RCC 7860 (cell line): ENCODE results near the gene C2CD2L.
"Not testable (repeated sequence)": the region's sequence is repeated elsewhere in the genome, so short reads cannot be mapped to it uniquely, and the experiment has no call there.

ENCODE experiments used
- DNase-seq: peaks from one replicate; pipeline ENCODE4 v3.0.0-alpha.2; 2015; ENCODE audit warnings: low spot score
- FAIRE-seq: peaks from 2 replicates; lab custom pipeline; 2012; peaks lifted over from hg19 to GRCh38; lab: Jason Lieb, UNC

C2CD2L gene

DNA sequence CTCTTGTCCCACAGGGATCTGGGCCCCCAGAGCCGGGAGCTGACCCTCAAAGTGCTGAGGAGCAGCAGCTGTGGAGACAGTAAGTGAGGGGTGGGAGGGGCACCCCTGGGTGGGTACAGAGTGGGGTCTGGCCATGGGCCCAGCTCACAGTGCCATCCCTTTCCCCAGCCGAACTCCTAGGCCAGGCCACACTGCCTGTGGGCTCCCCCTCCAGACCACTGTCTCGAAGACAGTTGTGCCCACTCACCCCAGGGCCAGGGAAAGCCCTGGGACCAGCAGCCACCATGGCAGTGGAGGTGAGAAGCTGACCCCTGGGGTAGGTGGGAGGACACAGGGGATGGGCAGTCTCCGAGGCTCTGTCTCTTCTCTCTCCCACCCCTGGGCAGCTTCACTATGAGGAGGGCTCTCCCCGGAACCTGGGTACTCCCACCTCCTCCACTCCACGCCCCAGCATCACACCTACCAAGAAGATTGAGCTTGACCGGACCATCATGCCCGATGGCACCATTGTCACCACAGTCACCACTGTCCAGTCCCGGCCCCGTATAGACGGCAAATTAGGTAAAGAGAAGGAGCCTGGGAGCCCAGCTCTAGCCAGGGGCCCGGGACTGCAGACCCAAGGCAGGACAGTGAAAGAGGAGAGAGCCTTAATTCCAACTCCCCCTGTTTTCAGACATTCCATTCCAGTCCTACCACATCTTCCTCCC, 5.3 kb downstream of the C2CD2L start:
- DNase-seq, result no peak
- no peak for FAIRE-seq

DNA sequence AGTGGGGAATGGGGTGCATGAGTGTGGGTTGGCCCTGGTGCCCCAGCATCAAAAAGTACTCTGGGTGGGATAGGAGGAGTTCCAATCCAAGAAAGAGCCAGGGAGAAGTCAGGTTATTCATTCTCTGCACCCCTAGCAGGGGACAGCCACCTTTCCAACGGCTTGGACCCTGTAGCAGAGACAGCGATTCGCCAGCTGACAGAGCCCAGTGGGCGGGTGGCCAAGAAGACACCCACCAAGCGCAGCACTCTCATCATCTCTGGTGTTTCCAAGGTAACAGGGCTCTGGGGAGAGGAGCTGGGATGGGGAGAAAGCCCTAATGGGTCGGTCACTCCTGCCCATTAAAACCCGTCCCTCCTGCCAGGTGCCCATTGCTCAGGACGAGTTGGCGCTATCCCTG, 6.6 kb downstream of the C2CD2L start:
- FAIRE-seq, result no peak

DNA sequence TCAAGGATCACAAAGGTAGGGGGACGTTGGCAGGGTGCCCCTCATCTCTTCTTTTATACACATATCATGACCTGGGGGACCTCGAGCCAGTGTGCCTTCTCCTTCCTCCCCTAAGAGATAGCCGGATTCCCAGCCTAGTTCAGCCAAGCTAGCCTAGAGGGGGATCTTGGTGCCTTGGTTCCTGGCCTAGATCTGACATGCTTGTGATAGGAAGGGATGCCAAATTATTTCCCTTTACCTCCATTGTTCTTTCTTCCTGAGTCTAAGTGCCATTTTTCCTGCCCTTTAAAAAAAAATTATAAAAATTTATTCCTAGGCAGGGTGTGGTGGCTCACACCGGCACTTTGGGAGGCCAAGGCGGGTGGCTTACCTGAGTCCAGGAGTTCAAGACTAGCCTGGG, 7.2 kb downstream of the C2CD2L start:
- DNase-seq (no peak), FAIRE-seq (no peak)

More for the DNA sequence above, 6.6 kb downstream of the C2CD2L start:
- no peak for DNase-seq

DNA sequence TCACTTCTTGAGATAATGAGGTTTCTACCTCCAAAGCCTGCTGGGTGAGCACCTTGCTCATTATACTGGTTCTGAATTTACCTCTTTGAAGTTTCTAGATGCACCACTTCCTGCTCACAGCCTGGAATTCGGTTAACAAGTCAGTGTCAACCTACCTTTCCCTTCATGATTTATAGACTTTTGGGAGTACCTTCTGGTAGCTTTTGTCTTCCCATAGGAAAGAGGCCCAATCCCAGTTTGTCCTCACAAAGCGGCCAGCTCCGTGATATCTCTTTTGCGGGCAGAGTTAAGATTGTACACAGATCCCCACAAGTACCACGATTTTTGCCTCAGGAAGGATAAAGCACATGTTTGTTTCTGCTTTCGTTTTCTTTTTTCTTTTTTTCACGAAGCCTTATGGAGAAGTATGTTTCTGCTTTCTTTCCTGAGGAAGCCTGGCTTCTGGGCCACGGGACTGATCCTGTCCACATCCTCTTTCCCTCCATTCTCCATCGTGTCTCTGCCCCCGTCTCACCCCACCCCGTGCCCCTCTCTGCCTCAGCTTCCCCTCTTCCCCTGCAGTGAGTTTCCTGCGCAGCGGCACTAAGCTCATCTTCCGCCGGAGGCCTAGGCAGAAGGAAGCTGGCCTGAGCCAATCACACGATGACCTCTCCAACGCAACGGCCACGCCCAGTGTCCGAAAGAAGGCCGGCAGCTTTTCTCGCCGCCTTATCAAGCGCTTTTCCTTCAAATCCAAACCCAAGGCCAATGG, 8.5 kb downstream of the C2CD2L start:
- FAIRE-seq, result no peak
- no peak for DNase-seq

DNA sequence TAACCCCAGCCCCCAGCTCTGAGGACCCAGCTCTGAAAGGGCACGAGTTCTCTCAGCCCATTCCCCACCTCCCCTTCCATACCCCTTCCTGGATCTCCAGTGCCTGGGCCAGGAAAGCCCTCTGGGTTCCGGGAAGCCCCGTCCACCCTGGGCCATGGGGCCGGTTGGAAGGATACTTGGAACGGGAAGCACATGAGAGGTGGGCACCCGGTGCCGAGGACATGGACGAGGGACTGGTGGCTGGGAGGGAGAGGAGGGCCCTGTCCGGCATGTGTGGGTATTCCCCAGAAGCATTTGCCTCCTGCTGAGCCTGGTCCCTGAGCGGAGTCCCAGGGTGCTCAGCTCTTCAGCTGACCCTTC, 9.1 kb downstream of the C2CD2L start:
- FAIRE-seq, result no peak
- DNase-seq, result no peak

DNA sequence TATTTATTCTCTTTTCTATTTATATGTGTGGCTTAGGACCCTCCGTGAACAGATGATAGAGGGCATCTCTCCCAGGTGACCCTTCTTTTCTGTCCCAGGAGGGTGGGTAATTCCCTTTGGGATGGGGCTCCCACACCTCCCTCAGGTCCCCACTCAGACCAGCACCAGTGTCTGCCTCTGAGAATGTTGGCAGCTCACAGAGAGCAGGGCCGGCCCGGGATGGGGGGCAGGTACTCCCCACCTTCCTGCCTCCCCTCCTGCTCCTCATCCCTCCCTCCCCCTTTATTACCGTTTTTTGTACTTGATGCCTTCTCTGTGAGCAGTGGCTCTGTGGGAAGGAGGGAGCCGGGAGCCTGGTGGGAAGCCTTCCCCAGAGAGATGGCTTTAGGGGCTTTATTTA, 9.5 kb downstream of the C2CD2L start:
- DNase-seq (no peak), FAIRE-seq (no peak)

DNA sequence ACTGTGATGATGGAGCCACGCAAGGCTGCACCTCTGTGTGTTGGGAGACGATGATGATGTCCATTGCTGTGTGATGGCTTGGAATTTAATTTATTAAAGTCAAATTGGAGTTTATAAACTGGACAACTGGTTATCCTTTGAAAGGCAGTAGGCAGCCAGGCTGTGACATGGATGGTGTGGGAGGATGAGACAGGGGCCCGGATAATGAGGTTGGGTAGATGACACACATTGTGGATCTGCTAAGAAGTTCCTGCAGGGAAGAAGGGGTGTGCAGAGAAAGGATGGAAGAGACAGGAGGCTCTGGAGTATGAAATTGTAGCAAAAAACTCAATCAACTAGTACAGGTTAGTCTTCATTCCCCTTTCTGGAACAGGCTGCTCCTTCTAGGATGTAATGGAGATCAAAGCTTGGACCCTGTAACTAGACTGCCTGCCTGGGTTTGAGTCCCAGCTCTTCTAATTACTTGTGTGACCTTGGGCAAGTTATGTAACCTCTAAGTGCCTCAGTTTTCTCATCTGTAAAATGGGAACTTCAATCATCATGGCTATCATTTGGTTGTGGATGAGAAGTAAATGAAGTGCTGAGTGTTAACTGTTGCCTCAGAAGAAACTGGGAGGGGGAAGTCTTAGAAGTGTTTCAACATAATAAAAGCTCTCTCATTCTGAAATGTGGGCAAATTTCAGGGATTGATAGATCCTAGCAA, 10.0 kb downstream of the C2CD2L start:
- DNase-seq (no peak), FAIRE-seq (no peak)

DNA sequence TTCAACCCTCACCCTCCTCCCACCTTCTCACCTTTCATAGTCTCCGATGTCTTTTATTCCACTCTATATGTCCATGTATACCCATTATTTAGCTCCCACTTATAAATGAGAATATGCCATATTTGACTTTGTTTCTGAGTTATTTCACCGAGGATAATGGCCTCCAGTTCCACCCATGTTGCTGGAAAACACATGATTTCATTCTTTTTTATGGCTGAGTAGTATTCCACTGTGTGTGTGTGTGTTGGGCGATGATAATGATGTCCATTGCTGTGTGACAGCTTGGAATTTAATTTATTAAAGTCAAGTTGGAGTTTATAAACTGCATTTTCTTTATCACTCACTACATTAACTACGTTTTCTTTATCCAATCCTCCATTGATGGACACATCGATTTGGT, 11.1 kb downstream of the C2CD2L start:
- FAIRE-seq (no peak), DNase-seq (no peak)

DNA sequence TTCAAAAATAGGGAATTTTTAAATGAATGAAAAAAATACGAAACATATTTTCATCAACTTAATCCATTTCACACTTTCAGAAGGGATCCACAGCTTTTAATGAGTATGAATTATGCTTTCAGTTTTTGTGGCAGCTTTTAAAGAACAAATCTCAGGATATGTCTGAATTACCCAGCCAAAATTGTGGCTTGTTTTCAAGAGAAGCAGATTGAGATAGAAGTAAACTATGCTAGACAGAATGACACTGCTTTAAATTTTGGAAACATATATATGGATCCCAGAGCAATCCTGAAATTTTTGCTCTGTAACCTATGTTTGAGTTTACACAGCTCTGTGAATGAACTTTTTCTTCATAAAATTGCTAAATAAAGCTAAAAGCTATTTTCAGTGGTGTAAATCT, 11.8 kb downstream of the C2CD2L start:
- FAIRE-seq, result no peak
- no peak for DNase-seq

DNA sequence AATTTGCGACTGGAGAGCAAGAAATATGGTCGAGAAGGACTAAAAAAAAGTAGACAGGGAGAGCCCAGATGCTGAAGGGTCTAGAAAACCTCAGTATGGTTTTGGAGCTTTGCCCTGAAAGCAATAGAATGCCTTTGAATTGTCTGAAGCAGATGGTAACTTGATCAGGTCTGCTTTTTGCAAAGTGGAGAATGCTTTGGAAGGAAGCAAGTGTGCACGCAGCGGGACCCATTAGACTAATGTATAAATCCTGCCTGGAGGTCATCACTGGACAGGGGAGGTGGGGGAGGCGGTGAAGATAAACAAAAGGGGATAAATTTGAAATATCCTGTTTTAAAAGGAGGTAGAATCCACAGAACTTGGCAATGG, 13.5 kb downstream of the C2CD2L start:
- DNase-seq (no peak), FAIRE-seq (no peak)

DNA sequence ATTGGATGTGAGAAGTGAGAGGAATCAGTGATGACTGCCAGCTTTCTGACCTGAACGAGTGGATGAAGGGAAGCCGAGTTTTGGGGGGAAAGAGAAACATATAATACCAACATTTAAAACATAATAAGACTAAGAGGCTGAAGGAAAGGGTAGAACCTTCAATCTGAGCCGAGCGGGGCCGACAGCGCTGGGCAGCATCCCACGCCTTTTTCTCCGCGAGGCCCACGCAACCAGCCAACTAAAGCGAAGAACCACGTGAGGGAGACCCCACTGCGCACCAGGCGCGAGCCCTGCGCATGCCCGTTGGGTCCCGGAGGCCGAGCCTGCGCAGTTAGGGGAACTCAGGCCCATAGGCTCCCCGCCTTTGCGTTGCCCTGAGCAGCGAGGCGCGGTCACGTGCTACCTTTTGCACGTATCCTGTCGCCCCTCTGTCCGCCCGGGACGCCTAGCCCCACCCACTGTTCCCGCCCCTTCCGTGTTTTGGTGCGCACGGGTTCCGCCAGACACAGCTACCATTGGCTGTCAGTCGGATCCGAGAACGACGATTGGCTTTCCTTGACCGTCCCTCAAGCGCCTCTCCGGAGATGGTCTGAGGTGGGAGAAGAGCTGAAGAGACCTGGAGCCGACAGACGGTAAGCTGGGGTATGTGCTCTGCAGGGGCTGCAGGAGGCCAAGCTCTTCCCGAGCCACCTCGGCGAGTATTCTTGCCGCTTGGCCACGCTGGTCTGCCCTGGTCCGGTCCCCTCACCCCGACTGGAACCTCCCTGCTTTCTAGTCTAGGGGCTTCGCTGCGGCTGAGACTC, 14.1 kb downstream of the C2CD2L start, which contains the start of gene HINFP:
Gene HINFP (plus strand): TSS at position 573 of the 803 bp plus-strand sequence. CDS start 5,365 bp downstream, outside the sequence.
- DNase-seq, result peak; percentile 94
- peak; percentile 83 for FAIRE-seq

DNA sequence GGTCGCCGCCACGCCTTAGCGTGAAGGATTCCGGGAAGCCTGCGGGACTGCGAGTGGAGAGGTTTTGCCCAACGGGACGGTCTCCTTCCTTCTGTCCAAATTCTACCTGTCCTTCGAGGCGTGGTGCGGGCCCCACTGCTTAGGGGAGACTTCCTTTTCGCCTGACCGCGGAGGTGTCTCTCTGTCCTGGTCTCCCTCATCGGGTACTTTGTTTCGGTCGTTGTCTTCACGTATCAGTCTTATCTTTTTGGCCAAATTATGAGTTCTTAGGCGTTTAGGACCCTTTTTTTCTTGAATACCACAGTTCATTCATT, 14.6 kb downstream of the C2CD2L start:
- DNase-seq (no peak), FAIRE-seq (no peak)

DNA sequence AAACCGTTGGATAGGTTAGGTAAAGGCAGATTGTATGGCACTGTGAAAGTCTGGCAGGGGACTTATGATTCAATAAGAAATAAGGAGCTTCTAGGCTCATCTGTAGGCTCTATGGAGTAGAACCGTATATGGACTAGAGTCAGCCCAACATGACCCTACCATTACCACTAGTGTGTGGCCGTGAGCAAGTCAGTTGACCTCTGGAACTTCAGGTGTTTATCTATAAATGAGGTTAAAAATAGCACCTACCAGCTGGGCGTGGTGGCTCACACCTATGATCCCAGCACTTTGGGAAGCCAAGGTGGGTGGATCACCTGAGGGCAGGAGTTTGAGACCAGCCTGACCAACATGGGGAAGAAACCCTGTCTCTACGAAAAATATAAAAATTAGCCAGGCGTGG, 18.7 kb downstream of the C2CD2L start:
- FAIRE-seq, result no peak
- no peak for DNase-seq

DNA sequence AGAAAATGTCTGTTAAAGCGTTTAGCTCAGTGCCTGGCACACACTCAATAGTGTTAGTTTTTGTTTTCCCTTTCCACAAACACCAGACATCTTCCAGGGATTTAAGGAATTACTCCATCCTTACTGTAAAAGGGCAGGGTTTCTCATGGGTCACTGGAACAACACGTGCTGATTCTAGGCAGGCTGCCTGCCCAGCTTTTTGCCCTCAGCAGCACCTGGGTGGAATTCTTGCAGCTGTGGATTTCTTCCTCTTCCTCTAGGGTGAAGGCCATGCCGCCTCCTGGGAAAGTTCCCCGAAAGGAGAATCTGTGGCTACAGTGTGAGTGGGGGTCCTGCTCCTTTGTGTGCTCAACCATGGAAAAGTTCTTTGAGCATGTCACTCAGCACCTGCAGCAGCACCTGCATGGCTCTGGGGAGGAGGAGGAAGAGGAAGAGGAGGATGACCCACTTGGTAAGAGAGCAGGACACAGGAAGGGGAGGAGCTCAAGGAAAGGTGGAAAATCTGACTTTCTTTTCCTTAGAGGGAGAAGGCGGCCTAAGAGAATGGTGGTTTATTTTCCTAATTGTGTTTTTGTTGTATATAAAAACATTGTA, 19.6 kb downstream of the C2CD2L start:
- DNase-seq (no peak), FAIRE-seq (no peak)

DNA sequence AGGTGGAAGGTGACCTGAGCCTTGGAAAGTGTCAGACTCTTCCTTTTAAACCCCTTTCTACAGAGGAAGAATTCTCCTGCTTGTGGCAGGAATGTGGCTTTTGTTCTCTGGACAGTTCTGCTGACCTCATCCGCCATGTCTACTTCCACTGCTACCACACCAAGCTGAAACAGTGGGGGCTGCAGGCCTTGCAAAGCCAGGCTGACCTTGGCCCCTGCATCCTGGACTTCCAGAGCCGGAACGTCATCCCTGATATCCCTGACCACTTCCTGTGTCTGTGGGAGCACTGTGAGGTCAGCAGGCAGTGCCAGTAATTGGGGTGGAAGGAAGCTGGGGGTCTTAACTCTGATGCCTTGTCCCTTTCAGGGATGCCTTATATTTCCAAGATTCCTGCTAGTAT, 23.5 kb downstream of the C2CD2L start:
- no peak for FAIRE-seq
- DNase-seq, result peak; percentile 35

DNA sequence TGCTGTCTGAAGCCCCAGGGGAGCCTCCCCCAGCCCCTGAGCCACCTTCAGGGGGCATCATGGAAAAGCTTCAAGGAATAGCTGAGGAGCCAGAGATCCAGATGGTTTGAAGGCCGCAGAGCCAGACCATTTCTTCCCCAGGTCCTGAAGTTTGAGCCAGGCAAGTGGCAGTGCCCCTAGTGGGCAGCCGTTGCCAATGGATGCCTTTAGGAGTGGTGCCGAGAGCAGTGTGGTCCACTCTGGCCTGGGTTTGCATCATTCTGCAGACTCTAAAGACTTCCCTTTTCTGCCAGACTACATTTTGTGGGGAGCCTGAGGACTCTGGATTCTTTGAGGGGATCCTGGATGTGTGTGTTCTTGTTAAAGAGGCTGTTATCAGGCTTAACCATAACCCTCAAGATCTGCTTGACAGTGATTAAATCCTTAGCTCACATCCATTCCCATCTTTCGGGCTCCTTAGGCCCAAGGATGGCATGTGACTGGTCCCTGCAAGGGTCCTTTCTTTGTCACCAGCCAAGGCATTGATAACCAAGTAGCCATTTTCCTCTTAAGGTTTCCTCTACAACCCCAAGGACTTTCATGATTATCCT, 27.3 kb downstream of the C2CD2L start:
- no peak for FAIRE-seq
- no peak for DNase-seq

DNA sequence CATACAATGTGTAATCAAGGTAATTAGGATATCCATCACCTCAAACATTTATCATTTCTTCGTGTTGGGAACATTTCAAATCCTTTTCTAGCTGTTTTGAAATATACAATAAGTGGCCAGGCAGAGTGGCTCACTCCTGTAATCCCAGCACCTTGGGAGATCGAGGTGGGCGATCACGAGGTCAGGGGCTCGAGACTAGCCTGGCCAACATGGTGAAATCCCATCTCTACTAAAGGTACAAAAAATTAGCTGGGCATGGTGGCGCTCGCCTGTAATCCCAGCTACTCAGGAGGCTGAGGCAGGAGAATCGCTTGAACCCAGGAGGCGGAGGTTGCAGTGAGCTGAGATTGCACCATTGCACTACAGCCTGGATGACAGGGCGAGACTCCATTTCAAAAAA, 32.1 kb downstream of the C2CD2L start:
- DNase-seq, FAIRE-seq: not testable (repeated sequence)

DNA sequence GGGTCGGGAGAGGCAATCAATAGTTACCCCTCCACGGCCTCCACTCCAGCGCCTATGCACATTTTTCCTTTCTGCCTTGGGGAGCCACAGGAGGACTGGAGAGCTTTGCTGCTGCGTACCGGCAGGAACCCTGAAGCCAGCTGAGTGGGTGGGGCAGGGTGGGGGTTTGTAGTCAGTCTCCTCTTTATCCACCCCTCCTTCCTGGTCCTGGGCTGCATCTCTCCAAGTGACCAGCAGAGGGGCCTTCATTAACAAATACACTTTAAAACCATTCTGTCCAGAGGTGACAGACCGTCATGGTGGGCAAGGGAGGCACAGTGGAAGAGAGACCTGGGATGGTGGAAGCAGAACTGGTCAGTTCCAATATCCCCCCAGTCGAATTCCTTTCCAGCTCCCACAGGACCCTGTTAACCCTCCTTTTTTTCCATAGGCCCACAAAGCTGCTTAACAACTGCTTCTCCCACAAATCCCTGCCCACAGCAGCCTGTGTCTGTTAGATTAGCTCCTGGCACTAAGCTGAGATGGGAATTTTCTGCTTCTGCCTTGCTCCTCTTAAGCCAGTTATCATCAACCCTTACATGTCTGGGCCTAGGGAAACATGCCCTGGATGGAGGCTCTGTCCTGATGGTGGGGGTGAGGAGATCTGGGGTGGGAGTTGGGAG, 37.8 kb downstream of the C2CD2L start:
- DNase-seq (peak; percentile 29), FAIRE-seq (no peak)

DNA sequence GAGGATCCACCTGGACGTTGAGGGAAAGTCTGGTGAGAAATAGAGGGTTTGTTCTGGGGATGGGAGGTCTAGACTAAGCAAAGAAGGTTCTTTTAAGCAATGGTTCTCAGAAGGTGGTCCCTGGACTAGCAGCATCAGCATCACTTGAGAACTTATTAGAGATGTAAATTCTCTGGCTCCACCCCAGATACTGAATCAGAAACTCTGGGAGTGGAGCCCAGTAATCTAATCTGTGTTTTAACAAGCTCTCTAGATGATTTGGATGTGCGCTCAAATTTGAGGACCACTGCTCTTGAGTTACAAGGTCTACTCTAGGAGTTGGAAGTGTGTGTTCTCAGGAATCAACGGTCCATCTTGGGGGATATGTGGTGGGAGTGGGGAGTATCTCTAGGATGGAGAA, 38.4 kb downstream of the C2CD2L start:
- FAIRE-seq, result no peak
- no peak for DNase-seq
